Naive thymus-derived CD8-positive, alpha-beta T cell (primary cell): ENCODE measurements around the gene CITED4. TPM values are rescaled to one million over a fixed set of nuclear protein-coding genes. Genes with fewer than 3 reads are reported as not detected.

ENCODE experiments used
- ATAC-seq, 2 donors: fragments of 150-1000 bp; cut with Tn5 transposase in 1 of 2; sonication (Bioruptor Pico), chemical (Tn5 transposase) in 1 of 2; 1 replicate in 1 of 2; 2 replicates in 1 of 2; pipeline ENCODE4 v1.10.0; 2021; ENCODE audit warnings: mild to moderate bottlenecking in 2 of 2, moderate library complexity in 2 of 2
- POLR2A ChIA-PET: fragments of 350-600 bp; sonication (Branson Sonifier 250); formaldehyde crosslinking; loops from one replicate; lab custom pipeline; 2021; ENCODE audit warnings: antibody characterized with exemption; lab: Charles Lee
- DNase-seq, 10 donors: peaks; one replicate each; pipeline versions ENCODE4 v3.0.0 to v3.0.0-alpha.2; 2020 to 2022
- H3K27ac Mint-ChIP-seq, 10 donors: one replicate each; pipeline ENCODE4 v1.8.0; 2020 to 2022; ENCODE audit warnings: mild to moderate bottlenecking in 10 of 10, mixed read lengths in 10 of 10, moderate library complexity in 4 of 10, inconsistent platforms in 1 of 10
- H3K27me3 Mint-ChIP-seq, 5 donors: one replicate each; pipeline ENCODE4 v1.8.0; 2021 to 2022; ENCODE audit warnings: mixed read lengths in 5 of 5
- H3K36me3 Mint-ChIP-seq, 3 donors: one replicate each; pipeline ENCODE4 v1.8.0; 2020 to 2022; ENCODE audit warnings: mixed read lengths in 3 of 3, mild to moderate bottlenecking in 2 of 3, inconsistent platforms in 1 of 3
- H3K4me1 Mint-ChIP-seq, 4 donors: one replicate each; pipeline ENCODE4 v1.8.0; 2021 to 2022; ENCODE audit warnings: mixed read lengths in 4 of 4
- H3K4me3 Mint-ChIP-seq, 10 donors: one replicate each; pipeline ENCODE4 v1.8.0; 2020 to 2022; ENCODE audit warnings: mild to moderate bottlenecking in 10 of 10, mixed read lengths in 10 of 10, moderate library complexity in 6 of 10, inconsistent platforms in 1 of 10
- H3K9me3 Mint-ChIP-seq, 9 donors: one replicate each; pipeline ENCODE4 v1.8.0; 2020 to 2022; ENCODE audit warnings: mixed read lengths in 9 of 9, mild to moderate bottlenecking in 3 of 9, inconsistent platforms in 1 of 9, moderate library complexity in 1 of 9
- polyA plus RNA-seq, 3 donors: library from polyadenylated mRNA; unstranded; fragments of 300-500 nt; fragmentation: Illumina TruSeq; gene quantifications; one replicate each; pipeline ENCODE4 v1.2.3, GENCODE V29; 2021
- total RNA-seq, 8 experiments: library from RNA in 2 of 8; stranded (reverse) in 2 of 8; gene quantifications; one replicate each; pipeline ENCODE4 v1.2.3 and lab custom pipeline; 2021 to 2026

CITED4 gene, protein sequence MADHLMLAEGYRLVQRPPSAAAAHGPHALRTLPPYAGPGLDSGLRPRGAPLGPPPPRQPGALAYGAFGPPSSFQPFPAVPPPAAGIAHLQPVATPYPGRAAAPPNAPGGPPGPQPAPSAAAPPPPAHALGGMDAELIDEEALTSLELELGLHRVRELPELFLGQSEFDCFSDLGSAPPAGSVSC
- total RNA-seq (10 to 100 TPM; 24.3 to 24.5 TPM), polyA plus RNA-seq (10 to 100 TPM; 24.5 to 45.4 (median 27.4) TPM), total RNA-seq (lab: John Stamatoyannopoulos, UW) (3.0 to 16.8 (median 9.0) reads per million in 6 experiments)

GRCh38 chr1:40862008-40862863 is at the start of gene CITED4:
Gene CITED4 (minus strand): TSS chr1:40862363. CDS start chr1:40862127, 236 bp downstream.
- Mint-ChIP-seq H3K27ac (peak within 1 kb of the TSS; percentile 92 to 99 (median 99)), H3K4me3 (peak within 1 kb of the TSS; percentile 92 to 98 (median 96)), H3K36me3 (no peaks in the 10 kb centered on the region), H3K9me3 (no peaks in the 10 kb centered on the region), H3K4me1 (peaks cover 11 to 20% (median 19%) of the 10 kb centered on the region in 4 donors), H3K27me3 (peaks cover 0 to 7% (median 0%) of the 10 kb centered on the region in 5 donors)
- DNase-seq = peak; percentile 93 to 98 (median 96)
- peak; percentile 93 to 95 for ATAC-seq
- POLR2A ChIA-PET = interaction anchor here (0.5 to 4.4 kb wide), 24 partner anchors 8 to 1895 kb away, joined by 3 to 44 read pairs (median 4); partner anchors contain the start of genes CTPS1, NFYC and PPIE

GRCh38 chr1:40911105-40911504 is 48.9 kb upstream of the CITED4 start:
- no peaks in the 10 kb centered on the region for H3K36me3 Mint-ChIP-seq
- ATAC-seq (no peak), DNase-seq (no peak)
- H3K9me3 Mint-ChIP-seq = no peaks in the 10 kb centered on the region
- peaks cover 0 to 2% (median 0%) of the 10 kb centered on the region in 5 donors for H3K27me3 Mint-ChIP-seq
- no peak overlapping the region for H3K4me3 Mint-ChIP-seq
- H3K4me1 Mint-ChIP-seq = no peaks in the 10 kb centered on the region
- POLR2A ChIA-PET = no interaction called here
- no peak overlapping the region for H3K27ac Mint-ChIP-seq

DNA sequence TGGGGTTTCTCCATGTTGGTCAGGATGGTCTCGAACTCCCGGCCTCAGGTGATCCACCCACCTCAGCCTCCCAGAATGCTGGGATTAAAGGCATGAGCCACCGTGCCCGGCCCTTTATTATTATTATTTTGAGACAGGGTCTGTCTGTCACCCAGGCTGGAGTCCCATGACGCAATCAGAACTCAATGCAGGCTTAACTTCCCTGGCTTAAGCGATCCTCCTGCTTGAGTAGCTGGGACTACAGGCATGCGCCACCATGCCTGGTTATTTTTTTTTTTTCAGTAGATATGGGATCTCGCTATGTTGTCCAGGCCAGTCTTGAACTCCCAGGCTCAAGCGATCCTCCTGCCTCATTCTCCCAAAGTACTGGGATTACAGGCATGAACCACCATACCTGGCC is 47.1 kb upstream of the CITED4 start:
- Mint-ChIP-seq H3K36me3 (no peaks in the 10 kb centered on the region), H3K27me3 (peaks cover 0 to 4% (median 0%) of the 10 kb centered on the region in 5 donors), H3K4me3 (no peak overlapping the region), H3K27ac (no peak overlapping the region), H3K9me3 (no peaks in the 10 kb centered on the region), H3K4me1 (no peaks in the 10 kb centered on the region)
- POLR2A ChIA-PET = no interaction called here
- DNase-seq (no peak), ATAC-seq (no peak)

DNA sequence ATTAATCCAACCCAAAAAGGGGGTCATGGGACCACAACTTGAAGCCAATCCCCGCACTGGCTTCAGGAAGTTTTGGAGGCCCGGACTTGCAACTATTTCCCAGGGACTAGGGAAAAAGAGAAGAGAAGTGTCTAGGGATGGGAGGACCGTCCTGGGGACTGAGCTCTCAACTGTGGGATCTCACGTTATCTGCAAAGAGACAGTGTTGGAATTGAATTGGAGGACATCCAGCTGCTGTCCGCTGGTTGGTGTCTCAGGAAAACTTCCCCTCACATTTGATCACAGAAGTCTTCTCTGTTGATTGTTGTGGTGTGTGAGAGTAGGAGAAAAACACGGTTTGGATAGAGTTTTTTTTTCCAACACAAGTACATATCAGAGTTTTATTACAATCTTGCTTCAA is 46.2 kb upstream of the CITED4 start:
- Mint-ChIP-seq H3K4me3 (no peak overlapping the region), H3K27ac (no peak overlapping the region), H3K4me1 (no peaks in the 10 kb centered on the region), H3K36me3 (no peaks in the 10 kb centered on the region), H3K9me3 (no peaks in the 10 kb centered on the region), H3K27me3 (peaks cover 0 to 4% (median 0%) of the 10 kb centered on the region in 5 donors)
- DNase-seq = no peak
- POLR2A ChIA-PET = no interaction called here
- ATAC-seq = no peak

GRCh38 chr1:40907899-40908298 is 45.7 kb upstream of the CITED4 start:
- Mint-ChIP-seq H3K36me3 (no peaks in the 10 kb centered on the region), H3K27me3 (peaks cover 0 to 4% (median 0%) of the 10 kb centered on the region in 5 donors), H3K4me3 (no peak overlapping the region), H3K27ac (no peak overlapping the region), H3K9me3 (no peaks in the 10 kb centered on the region), H3K4me1 (no peaks in the 10 kb centered on the region)
- ATAC-seq (no peak), DNase-seq (no peak)
- POLR2A ChIA-PET = no interaction called here

DNA sequence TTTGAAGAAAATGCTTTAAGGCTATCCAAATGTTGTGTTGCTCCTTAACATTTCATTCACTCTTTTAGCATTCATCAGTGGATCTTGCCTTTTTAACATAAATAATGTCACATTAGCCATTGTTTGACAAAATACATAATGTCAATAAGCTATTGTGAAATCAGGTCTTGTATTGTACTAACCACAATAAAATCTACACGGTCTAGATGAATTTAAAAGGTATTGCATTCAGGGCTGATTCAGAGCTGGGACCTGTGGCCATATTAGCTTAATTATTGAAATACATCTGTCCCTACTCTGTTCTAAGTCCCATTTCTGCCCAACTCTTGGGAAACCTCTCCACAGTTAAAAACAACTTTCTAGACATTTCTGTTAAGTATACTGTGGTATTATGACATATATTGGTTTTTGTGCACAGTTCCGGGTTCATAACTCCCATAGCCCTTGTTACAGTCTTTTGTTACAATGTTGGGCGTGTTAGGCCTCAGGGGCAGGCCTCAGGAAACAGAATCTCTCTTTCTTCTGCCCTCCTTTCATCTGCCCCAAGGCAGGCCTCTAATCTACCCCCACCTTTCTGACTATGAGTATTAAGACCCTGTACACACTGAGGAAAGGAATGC is 44.7 kb upstream of the CITED4 start:
- DNase-seq (no peak), ATAC-seq (no peak)
- Mint-ChIP-seq H3K27ac (no peak overlapping the region), H3K4me3 (no peak overlapping the region), H3K27me3 (peaks cover 0 to 4% (median 0%) of the 10 kb centered on the region in 5 donors), H3K4me1 (no peaks in the 10 kb centered on the region), H3K36me3 (no peaks in the 10 kb centered on the region), H3K9me3 (no peaks in the 10 kb centered on the region)
- POLR2A ChIA-PET = no interaction called here

DNA sequence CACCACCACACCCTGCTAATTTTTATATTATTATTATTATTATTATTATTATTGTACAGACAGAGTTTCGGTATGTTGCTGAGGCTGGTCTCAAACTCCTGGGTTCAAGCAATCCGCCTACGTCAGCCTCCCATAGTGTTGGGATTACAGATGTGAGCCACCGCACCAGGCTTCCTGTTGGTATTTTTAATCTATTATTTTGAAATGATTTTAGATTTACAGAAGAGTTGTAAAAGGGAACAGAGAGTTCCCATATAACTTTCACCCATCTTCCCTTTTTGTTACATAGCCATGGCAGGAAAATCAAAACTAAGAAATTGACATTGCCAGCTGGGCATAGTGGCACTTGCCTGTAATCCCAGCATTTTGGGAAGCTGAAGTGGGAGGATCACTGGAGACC is 42.9 kb upstream of the CITED4 start:
- peaks cover 0 to 4% (median 0%) of the 10 kb centered on the region in 5 donors for H3K27me3 Mint-ChIP-seq
- H3K9me3 Mint-ChIP-seq = no peaks in the 10 kb centered on the region
- no peaks in the 10 kb centered on the region for H3K36me3 Mint-ChIP-seq
- H3K4me3 Mint-ChIP-seq = no peak overlapping the region
- no peaks in the 10 kb centered on the region for H3K4me1 Mint-ChIP-seq
- DNase-seq = no peak
- H3K27ac Mint-ChIP-seq = no peak overlapping the region
- POLR2A ChIA-PET = no interaction called here
- ATAC-seq = no peak

DNA sequence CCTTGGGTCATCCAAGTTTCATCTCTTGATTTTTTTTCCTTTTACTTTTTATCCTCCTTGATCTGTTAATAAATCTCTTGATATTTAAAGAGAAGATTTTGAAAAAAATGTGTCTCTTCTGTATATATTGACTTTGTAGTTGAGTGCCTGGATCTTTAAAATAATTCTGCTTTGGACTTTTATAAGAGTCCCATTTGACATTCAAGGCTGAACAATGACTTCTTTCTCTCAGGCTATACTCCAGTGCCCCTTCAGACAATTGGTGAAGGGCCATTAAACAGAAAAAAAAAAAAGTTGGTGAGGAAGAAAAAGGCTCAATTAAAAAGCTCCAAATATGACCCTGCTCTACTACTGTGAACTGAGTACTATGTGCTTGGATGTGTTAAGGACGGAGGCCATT is 40.9 kb upstream of the CITED4 start:
- Mint-ChIP-seq H3K4me1 (peaks cover 0 to 2% (median 0%) of the 10 kb centered on the region in 4 donors), H3K36me3 (no peaks in the 10 kb centered on the region), H3K4me3 (no peak overlapping the region), H3K9me3 (no peaks in the 10 kb centered on the region), H3K27ac (no peak overlapping the region), H3K27me3 (peaks cover 0 to 3% (median 0%) of the 10 kb centered on the region in 5 donors)
- DNase-seq (no peak), ATAC-seq (no peak)
- POLR2A ChIA-PET = no interaction called here

DNA sequence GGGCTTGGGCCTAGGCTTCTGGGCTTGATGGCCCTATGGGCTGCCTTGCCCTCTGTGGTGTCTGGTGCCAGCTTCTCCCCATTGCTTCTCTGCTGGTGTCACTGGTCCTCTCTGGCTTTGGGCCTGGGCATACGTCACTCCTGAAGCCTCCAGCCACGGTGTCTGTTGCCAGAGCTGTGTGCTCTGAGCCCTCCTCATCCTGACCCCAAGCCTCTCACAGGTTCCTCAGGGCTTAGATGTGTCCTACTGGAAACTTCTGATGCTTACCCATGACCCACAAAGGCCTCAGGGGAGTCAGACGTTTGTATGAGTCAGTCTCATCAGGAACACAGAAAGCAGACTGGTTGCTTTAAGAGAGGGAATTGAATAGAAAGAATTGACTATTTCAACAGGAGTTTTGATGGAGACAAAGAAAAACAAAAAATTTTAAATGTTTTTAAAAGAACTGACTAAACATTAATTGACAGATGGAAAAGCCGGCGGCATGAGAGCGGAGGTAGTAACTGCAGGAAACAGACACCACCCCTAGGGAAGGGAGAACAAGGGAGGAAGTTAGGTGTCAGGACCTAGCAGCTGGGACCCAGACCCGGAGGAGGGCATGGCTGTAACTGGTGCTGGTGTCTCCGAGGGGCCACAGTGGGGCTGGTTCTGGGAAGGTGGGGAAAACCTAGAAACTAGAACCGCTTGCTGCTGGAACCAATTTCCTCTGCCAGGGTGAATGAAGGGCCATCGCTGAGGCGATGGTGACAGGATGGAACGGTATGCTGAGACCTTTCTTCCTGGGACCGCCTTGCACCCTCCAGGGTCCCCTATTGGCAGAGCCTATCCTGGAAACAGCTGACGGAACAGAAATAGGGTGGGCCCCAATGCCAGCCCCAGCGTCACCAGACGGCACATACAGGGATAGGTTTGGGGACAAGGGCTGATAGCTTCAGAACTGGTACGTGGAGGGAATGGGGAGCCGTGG is 40.0 kb upstream of the CITED4 start:
- Mint-ChIP-seq H3K36me3 (no peaks in the 10 kb centered on the region), H3K9me3 (peaks cover 0 to 1% (median 0%) of the 10 kb centered on the region in 9 donors), H3K27me3 (peaks cover 0 to 3% (median 0%) of the 10 kb centered on the region in 5 donors), H3K4me1 (peaks cover 0 to 2% (median 0%) of the 10 kb centered on the region in 4 donors), H3K27ac (no peak overlapping the region), H3K4me3 (no peak overlapping the region)
- no peak for DNase-seq
- no peak for ATAC-seq
- POLR2A ChIA-PET = no interaction called here

DNA sequence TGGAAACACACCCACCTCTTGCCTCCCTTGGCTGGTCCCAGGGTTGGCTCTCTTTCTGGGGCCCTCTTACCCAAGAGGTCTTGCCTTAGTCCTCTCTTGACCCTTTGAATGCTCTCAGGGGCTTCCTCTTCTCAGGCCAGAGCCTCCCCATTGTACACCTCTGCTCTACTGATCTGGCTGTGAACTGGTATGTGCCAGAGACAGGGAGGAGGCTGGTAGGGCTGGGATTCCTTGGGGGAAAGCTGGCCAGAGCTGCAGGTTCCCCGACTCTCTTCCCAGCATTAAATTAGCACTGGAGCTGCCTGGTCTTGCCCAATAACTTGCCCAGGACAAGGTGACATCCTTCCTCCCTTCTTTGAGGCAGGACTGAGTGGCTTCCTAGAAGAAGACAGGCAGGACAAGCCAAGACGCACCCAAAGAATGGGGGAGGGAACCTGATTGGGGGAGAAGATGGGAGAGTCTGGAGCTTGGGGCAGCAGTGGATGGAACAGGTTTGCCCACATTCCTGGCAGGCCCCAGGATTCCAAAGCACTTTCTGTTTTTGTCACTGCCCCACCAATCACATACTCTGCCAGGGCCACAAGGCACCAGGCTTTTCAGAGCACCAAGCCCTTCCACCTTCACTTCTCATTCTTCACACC is 37.2 kb upstream of the CITED4 start:
- POLR2A ChIA-PET = no interaction called here

DNA sequence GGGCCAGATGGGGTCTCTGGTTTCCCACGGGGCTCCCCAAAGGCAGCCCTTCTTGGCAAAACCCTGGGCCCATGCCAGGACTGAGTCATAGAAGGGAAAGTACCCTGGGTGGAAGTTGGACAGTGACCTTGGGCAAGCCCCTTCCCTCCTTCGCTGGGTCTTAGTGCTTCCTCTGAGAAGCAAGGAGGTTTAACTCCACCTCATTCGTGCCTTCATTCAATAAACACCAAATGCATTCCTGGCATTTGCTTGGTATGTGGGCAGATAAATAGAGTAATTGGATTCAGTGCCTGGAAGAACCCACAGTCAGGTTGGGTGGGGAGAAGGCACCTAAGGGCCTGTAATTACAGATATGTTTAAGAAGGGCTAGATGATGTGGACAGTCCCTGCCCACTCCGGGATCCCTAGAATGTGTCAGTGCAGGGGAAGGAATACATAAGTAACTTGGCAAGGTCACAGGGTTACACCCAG is 36.3 kb upstream of the CITED4 start:
- H3K9me3 Mint-ChIP-seq = peaks cover 0 to 24% (median 17%) of the 10 kb centered on the region in 9 donors
- peaks cover 0 to 2% (median 0%) of the 10 kb centered on the region in 4 donors for H3K4me1 Mint-ChIP-seq
- DNase-seq (no peak), ATAC-seq (no peak)
- no peak overlapping the region for H3K27ac Mint-ChIP-seq
- H3K36me3 Mint-ChIP-seq = peaks cover 0 to 18% (median 10%) of the 10 kb centered on the region in 3 donors
- POLR2A ChIA-PET = no interaction called here
- H3K4me3 Mint-ChIP-seq = no peak overlapping the region
- H3K27me3 Mint-ChIP-seq = peaks cover 0 to 3% (median 0%) of the 10 kb centered on the region in 5 donors

More for the DNA sequence above, 37.2 kb upstream of the CITED4 start:
- Mint-ChIP-seq H3K9me3 (peaks cover 0 to 15% (median 10%) of the 10 kb centered on the region in 9 donors), H3K4me1 (peaks cover 0 to 2% (median 0%) of the 10 kb centered on the region in 4 donors), H3K27me3 (peaks cover 0 to 3% (median 0%) of the 10 kb centered on the region in 5 donors), H3K27ac (no peak overlapping the region), H3K4me3 (no peak overlapping the region), H3K36me3 (peaks cover 0 to 10% (median 10%) of the 10 kb centered on the region in 3 donors)
- no peak for DNase-seq
- ATAC-seq = no peak
